Stimulated activated CD4-positive, alpha-beta T cell treated with anti-CD3 and anti-CD28 coated beads, TNF-alpha, amount 100 ng/mL, for 48 hours (primary cell): ENCODE measurements around the gene CDK5RAP3.
"Not testable (repeated sequence)": the region's sequence is repeated elsewhere in the genome, so short reads cannot be mapped to it uniquely, and the experiment has no call there.

Source experiments
- DNase-seq, 3 donors: peaks; one replicate each; pipeline ENCODE4 v3.0.0-alpha.2; 2020; ENCODE audit warnings: low read depth in 3 of 3

Gene CDK5RAP3

GRCh38 chr17:47975189-47975822 lies 4.4 kb downstream of the CDK5RAP3 start:
- no peak for DNase-seq

GRCh38 chr17:47975823-47976205 lies 4.9 kb downstream of the CDK5RAP3 start:
- no peak for DNase-seq

- DNase-seq = peak in 2 of 3 donors; percentile 17 to 45
Observed at GRCh38 chr17:47978324-47978723, 7.4 kb downstream of the CDK5RAP3 start.

GRCh38 chr17:47980541-47980940 lies 9.6 kb downstream of the CDK5RAP3 start:
- DNase-seq = no peak

GRCh38 chr17:47981462-47981861 lies 10.5 kb downstream of the CDK5RAP3 start:
- no peak for DNase-seq

GRCh38 chr17:47982091-47982617 lies 11.2 kb downstream of the CDK5RAP3 start:
- DNase-seq = no peak

- DNase-seq = no peak
Observed at GRCh38 chr17:47982645-47983390, 11.9 kb downstream of the CDK5RAP3 start.

GRCh38 chr17:47983492-47984223 lies 12.7 kb downstream of the CDK5RAP3 start:
- DNase-seq = no peak

- DNase-seq = no peak
Observed at GRCh38 chr17:47986520-47986919, 15.6 kb downstream of the CDK5RAP3 start.

GRCh38 chr17:47987240-47987835 lies 16.4 kb downstream of the CDK5RAP3 start:
- DNase-seq = no peak

- DNase-seq = not testable (repeated sequence)
Observed at GRCh38 chr17:47988445-47988844, 17.5 kb downstream of the CDK5RAP3 start.

GRCh38 chr17:47989159-47989558 lies 18.2 kb downstream of the CDK5RAP3 start:
- no peak for DNase-seq

- DNase-seq = no peak
Observed at GRCh38 chr17:47989700-47990099, 18.8 kb downstream of the CDK5RAP3 start.

- no peak for DNase-seq
Observed at GRCh38 chr17:47990962-47991731, 20.2 kb downstream of the CDK5RAP3 start.

- no peak for DNase-seq
Observed at GRCh38 chr17:47992216-47992615, 21.3 kb downstream of the CDK5RAP3 start.

GRCh38 chr17:47993031-47993564 lies 22.2 kb downstream of the CDK5RAP3 start:
- no peak for DNase-seq

- DNase-seq = no peak
Observed at GRCh38 chr17:47993964-47994363, 23.1 kb downstream of the CDK5RAP3 start.

- DNase-seq = no peak
Observed at GRCh38 chr17:47994724-47995123, 23.8 kb downstream of the CDK5RAP3 start.

- no peak for DNase-seq
Observed at GRCh38 chr17:47995241-47995935, 24.5 kb downstream of the CDK5RAP3 start.

- no peak for DNase-seq
Observed at GRCh38 chr17:47996201-47996600, 25.3 kb downstream of the CDK5RAP3 start.
